Vagina (tissue), 2 donors: ENCODE data around the gene CCDC8. TPM values are rescaled to one million over a fixed set of nuclear protein-coding genes. Genes with fewer than 3 reads are reported as not detected.
A peak's percentile ranks its signal among the peaks of the same experiment; 100 is the strongest.
"Not testable (repeated sequence)": the region's sequence is repeated elsewhere in the genome, so short reads cannot be mapped to it uniquely, and the experiment has no call there.

ENCODE experiments used
- DNase-seq, 2 donors: peaks; one replicate each; pipeline ENCODE4 v3.0.0-alpha.2; 2017; ENCODE audit errors: extremely low spot score in 2 of 2
- H3K27ac ChIP-seq: fragments of 200-600 bp; sonication (generic); one replicate; pipeline ENCODE4 v1.5.1; 2019
- H3K27me3 ChIP-seq: fragments of 200-600 bp; sonication (generic); one replicate; pipeline ENCODE4 v1.5.1; 2019
- H3K36me3 ChIP-seq, 2 donors: fragments of 200-600 bp; sonication (generic); one replicate each; pipeline ENCODE4 v1.5.1; 2017 to 2019
- H3K4me1 ChIP-seq: fragments of 200-600 bp; sonication (generic); one replicate; pipeline ENCODE4 v1.5.1; 2019
- H3K4me3 ChIP-seq, 2 donors: fragments of 200-600 bp; sonication (generic); 1 replicate in 1 of 2; 2 replicates in 1 of 2; pipeline ENCODE4 v1.5.1; 2016 to 2019
- H3K9me3 ChIP-seq: fragments of 200-600 bp; sonication (generic); one replicate; pipeline ENCODE4 v1.5.1; 2019
- POLR2A ChIP-seq, 2 donors: fragments of 450-650 bp; IDR thresholded peaks; one replicate each; pipeline ENCODE4 v1.6.1; 2017; ENCODE audit warnings: antibody characterized with exemption in 2 of 2, mild to moderate bottlenecking in 2 of 2, moderate library complexity in 2 of 2
- POLR2AphosphoS5 ChIP-seq, 2 donors: sonication (generic); formaldehyde crosslinking; IDR thresholded peaks; one replicate each; pipeline ENCODE4 v1.9.0; 2017; ENCODE audit warnings: antibody characterized with exemption in 2 of 2, mild to moderate bottlenecking in 2 of 2, low read depth in 1 of 2; ENCODE audit not compliant: insufficient read depth in 1 of 2
- intact Hi-C: fragments of 100-400 bp; cut with DNase I; formaldehyde crosslinking; loops from one replicate; pipeline ENCODE4 v1.15.1; 2023
- total RNA-seq: library from RNA; depleted of rRNA; stranded (reverse); fragments of >200 nt; gene quantifications from one replicate; pipeline ENCODE4 v1.2.3, GENCODE V29; 2016
- TF ChIP-seq, protein P1 (sequence below), 3 experiments: fragments of 450-650 bp in 2 of 3; fragments of 200-600 bp in 1 of 3; sonication (generic) in 1 of 3; IDR thresholded peaks; one replicate each; pipeline ENCODE4 v1.5.1; 2017 to 2019; ENCODE audit warnings: antibody characterized with exemption in 3 of 3, mild to moderate bottlenecking in 2 of 3, moderate library complexity in 2 of 3

The CCDC8 gene
- total RNA-seq, 1 donor from 2014 or later: 7.4 TPM

DNA sequence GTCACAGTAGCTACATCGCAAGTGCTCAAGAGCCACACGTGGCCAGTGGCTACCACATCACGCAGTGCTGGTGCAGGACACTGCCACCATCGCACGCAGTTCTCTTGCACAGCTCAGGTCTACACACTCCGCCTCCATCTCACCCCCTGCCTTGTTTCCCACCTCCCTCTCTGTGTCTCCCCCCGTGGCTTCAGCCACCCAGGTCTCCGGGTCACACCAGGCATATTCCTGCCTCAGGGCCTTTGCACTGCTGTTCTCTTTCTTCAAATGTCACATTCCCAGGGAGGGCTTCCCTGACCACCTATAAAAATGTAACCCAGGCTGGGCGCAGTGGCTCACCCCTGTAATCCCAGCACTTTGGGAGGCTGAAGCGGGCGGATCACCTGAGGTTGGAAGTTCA, 10.6 kb downstream of the CCDC8 start:
- DNase-seq: no peak
- intact Hi-C loops: no loop called here
- no peaks in the 10 kb centered on the region for H3K27me3 ChIP-seq
- H3K4me3 ChIP-seq: no peak overlapping the region
- H3K4me1 ChIP-seq: peaks cover 35% of the 10 kb centered on the region
- no peaks in the 10 kb centered on the region for H3K9me3 ChIP-seq
- TF ChIP-seq POLR2A (IDR thresholded peaks at IDR 0.05): no peak
- TF ChIP-seq, protein P1, sequence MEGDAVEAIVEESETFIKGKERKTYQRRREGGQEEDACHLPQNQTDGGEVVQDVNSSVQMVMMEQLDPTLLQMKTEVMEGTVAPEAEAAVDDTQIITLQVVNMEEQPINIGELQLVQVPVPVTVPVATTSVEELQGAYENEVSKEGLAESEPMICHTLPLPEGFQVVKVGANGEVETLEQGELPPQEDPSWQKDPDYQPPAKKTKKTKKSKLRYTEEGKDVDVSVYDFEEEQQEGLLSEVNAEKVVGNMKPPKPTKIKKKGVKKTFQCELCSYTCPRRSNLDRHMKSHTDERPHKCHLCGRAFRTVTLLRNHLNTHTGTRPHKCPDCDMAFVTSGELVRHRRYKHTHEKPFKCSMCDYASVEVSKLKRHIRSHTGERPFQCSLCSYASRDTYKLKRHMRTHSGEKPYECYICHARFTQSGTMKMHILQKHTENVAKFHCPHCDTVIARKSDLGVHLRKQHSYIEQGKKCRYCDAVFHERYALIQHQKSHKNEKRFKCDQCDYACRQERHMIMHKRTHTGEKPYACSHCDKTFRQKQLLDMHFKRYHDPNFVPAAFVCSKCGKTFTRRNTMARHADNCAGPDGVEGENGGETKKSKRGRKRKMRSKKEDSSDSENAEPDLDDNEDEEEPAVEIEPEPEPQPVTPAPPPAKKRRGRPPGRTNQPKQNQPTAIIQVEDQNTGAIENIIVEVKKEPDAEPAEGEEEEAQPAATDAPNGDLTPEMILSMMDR (IDR thresholded peaks at IDR 0.05): no peak
- no peak for TF ChIP-seq POLR2AphosphoS5 (IDR thresholded peaks at IDR 0.05; ENCODE audit: insufficient read depth in 1 of 2, low read depth in 1 of 2)
- H3K36me3 ChIP-seq: no peaks in the 10 kb centered on the region
- no peak overlapping the region for H3K27ac ChIP-seq

- intact Hi-C loops, DNase-seq, H3K27me3 ChIP-seq, H3K4me3 ChIP-seq, H3K9me3 ChIP-seq, H3K36me3 ChIP-seq, H3K27ac ChIP-seq, H3K4me1 ChIP-seq: not testable (repeated sequence)
These were observed 15.4 kb downstream of the CCDC8 start for GRCh38 chr19:46397801-46398479.

DNA sequence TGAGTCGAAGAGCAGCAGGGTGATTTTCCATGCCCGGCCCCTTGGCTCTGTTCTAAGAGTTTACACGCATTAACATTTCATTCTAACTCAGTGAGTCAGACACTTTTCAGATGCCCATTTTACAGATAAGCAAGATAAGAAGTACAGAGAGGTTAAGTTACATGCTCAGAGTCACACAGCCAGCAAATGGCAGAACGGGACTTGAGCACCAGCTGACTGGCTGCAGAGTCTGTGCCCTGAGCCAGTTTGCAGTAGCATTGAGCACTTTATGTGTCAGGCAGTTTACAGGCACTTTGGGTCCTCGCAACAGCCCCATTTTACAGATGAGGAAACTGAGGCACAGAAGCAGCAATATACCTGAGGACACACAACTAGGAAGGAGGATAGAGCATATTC, 19.0 kb downstream of the CCDC8 start:
- intact Hi-C loops: loop anchor here (2.0 to 5.0 kb wide), 2 partner anchors 92 to 112 kb away; no protein-coding TSS in a partner anchor
- H3K27ac ChIP-seq: no peak overlapping the region
- TF ChIP-seq, protein P1 (IDR thresholded peaks at IDR 0.05): no peak
- TF ChIP-seq POLR2AphosphoS5 (IDR thresholded peaks at IDR 0.05; ENCODE audit: insufficient read depth in 1 of 2, low read depth in 1 of 2) (no peak), POLR2A (IDR thresholded peaks at IDR 0.05) (no peak)
- H3K4me1 ChIP-seq: peaks cover 8% of the 10 kb centered on the region
- no peak overlapping the region for H3K4me3 ChIP-seq
- DNase-seq: no peak
- H3K9me3 ChIP-seq: no peaks in the 10 kb centered on the region
- no peaks in the 10 kb centered on the region for H3K27me3 ChIP-seq
- H3K36me3 ChIP-seq: peaks cover 0 to 22% of the 10 kb centered on the region in 2 donors

DNA sequence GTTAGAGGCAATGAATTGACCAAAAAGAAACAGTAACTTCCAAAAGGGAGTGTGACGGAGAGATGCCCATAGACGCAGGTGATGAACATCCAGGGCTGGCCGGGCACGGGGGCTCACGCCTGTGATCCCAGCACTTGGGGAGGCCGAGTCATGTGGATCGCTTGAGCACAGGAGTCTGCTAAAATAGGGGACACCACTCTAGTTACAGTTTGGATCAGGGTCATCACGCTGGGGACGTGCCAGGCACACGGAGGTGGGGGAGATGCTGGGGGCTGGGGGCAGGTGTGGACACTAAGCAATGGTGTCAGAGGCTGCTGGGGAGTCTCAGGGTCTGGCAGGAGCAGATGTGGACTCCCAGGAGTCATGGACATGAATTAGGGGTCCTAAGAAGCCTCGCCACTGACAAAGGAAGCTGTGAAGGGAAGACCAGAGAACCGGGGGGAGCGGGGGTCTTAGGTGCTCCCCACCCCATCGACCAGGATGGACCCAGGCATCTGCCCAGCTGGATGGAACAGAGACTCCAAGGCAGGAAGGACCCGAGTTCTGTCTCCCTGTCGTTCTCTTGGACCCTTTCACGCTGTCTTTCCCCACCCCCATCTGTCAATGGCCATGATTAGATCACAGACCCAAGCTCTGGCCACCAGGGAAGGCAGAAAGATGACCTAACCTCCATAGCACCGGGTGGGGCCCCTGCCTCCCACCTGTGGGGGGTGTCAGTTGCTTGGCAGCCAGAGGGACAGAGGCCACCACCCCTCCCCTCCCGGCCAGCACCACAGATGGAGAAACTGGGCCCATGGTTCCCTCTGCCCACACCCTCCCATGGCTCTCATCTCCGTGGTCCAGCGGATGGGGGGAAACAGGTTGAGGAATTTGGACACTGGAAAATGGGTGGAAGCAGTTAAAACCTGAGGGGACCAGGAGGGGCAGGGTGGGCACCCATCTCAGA, 19.6 kb downstream of the CCDC8 start:
- peaks cover 0 to 29% of the 10 kb centered on the region in 2 donors for H3K36me3 ChIP-seq
- no peak overlapping the region for H3K27ac ChIP-seq
- DNase-seq: no peak
- no peak for TF ChIP-seq POLR2AphosphoS5 (IDR thresholded peaks at IDR 0.05; ENCODE audit: insufficient read depth in 1 of 2, low read depth in 1 of 2)
- TF ChIP-seq POLR2A (IDR thresholded peaks at IDR 0.05): no peak
- TF ChIP-seq, protein P1 (IDR thresholded peaks at IDR 0.05): no peak
- no peaks in the 10 kb centered on the region for H3K9me3 ChIP-seq
- H3K27me3 ChIP-seq: no peaks in the 10 kb centered on the region
- intact Hi-C loops: loop anchor here (2.0 to 5.0 kb wide), 2 partner anchors 93 to 111 kb away; no protein-coding TSS in a partner anchor
- peaks cover 8% of the 10 kb centered on the region for H3K4me1 ChIP-seq
- no peak overlapping the region for H3K4me3 ChIP-seq

DNA sequence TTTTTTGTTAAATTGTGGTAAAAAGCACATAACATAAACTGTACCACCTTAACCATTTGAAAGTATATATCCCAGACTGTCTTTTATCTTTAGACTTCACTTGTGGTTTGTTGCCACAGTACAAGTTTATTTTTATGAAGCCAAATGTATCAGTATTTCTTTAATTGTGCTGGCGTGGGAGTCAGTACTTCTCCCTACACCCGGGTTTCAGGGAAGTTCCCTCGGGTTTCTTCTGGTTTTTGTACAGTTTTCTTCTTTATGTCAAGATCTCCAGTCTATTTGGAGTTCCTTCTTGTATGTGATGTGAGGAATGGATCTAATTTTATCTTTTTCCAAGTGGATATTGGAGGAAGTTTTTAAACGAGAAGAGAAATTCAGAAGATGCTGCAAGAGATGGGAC, 20.5 kb downstream of the CCDC8 start:
- no peaks in the 10 kb centered on the region for H3K9me3 ChIP-seq
- intact Hi-C loops: loop anchor here (5.0 kb wide), 1 partner anchor 111 kb away; no protein-coding TSS in a partner anchor
- DNase-seq: no peak
- H3K4me1 ChIP-seq: peaks cover 8% of the 10 kb centered on the region
- TF ChIP-seq POLR2AphosphoS5 (IDR thresholded peaks at IDR 0.05; ENCODE audit: insufficient read depth in 1 of 2, low read depth in 1 of 2) (no peak), POLR2A (IDR thresholded peaks at IDR 0.05) (no peak)
- TF ChIP-seq, protein P1 (IDR thresholded peaks at IDR 0.05): no peak
- H3K27ac ChIP-seq: peak overlapping the region; percentile 14
- no peak overlapping the region for H3K4me3 ChIP-seq
- peaks cover 0 to 38% of the 10 kb centered on the region in 2 donors for H3K36me3 ChIP-seq
- no peaks in the 10 kb centered on the region for H3K27me3 ChIP-seq
